Measurements from ENCODE around the gene FBXO2. TPM values are rescaled to one million over a fixed set of nuclear protein-coding genes. Genes with fewer than 3 reads are reported as not detected.

The FBXO2 gene
- total and polyA plus RNA-seq, 9 of the 15 experiments (the other 6 are each of a cell fraction or from before 2014, with no cell fraction given), result 0.04 to 1.9 (median 0.27) TPM

GRCh38 chr1:11671544-11672286 is 17.5 kb upstream of the FBXO2 start (continued):
- TF ChIP-seq, protein P1, sequence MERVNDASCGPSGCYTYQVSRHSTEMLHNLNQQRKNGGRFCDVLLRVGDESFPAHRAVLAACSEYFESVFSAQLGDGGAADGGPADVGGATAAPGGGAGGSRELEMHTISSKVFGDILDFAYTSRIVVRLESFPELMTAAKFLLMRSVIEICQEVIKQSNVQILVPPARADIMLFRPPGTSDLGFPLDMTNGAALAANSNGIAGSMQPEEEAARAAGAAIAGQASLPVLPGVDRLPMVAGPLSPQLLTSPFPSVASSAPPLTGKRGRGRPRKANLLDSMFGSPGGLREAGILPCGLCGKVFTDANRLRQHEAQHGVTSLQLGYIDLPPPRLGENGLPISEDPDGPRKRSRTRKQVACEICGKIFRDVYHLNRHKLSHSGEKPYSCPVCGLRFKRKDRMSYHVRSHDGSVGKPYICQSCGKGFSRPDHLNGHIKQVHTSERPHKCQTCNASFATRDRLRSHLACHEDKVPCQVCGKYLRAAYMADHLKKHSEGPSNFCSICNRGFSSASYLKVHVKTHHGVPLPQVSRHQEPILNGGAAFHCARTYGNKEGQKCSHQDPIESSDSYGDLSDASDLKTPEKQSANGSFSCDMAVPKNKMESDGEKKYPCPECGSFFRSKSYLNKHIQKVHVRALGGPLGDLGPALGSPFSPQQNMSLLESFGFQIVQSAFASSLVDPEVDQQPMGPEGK (CRISPR knock-in tag; IDR thresholded peaks at IDR 0.05; ENCODE audit: borderline replicate concordance), result no peak
- TF ChIP-seq KHSRP (IDR thresholded peaks at IDR 0.05) (no peak), GTF2A2 (tag; IDR thresholded peaks at IDR 0.05) (no peak), CBX3 (IDR thresholded peaks at IDR 0.05; ENCODE audit: borderline replicate concordance in 1 of 2, low read length in 2 of 2) (0 out of 3 replicates have a peak, but pooled peaks of 1 of the 2 experiments have one; percentile 51), ATF1 (CRISPR knock-in tag; IDR thresholded peaks at IDR 0.05) (no peak), ATF1 (tag; IDR thresholded peaks at IDR 0.05) (0 out of 2 replicates have a peak, but pooled peaks have one; percentile 19), GABPB1 (CRISPR knock-in tag; IDR thresholded peaks at IDR 0.05) (peak; percentile 45; the same call in 1 of the 2 replicates), STAT6 (CRISPR knock-in tag; IDR thresholded peaks at IDR 0.05) (no peak), SNRNP70 (optimal IDR thresholded peaks at IDR 0.05; ENCODE audit: low read depth, low read length) (no peak), THRB (CRISPR knock-in tag; conservative IDR thresholded peaks at IDR 0.05) (no peak)

Measured in K562 (cell line).